ENCODE results near the gene AMZ1. TPM values are rescaled to one million over a fixed set of nuclear protein-coding genes. Genes with fewer than 3 reads are reported as not detected.
"Not testable (repeated sequence)": the region's sequence is repeated elsewhere in the genome, so short reads cannot be mapped to it uniquely, and the experiment has no call there.

AMZ1 gene
- total RNA-seq, 4 donors from 2014 or later: 0.19 to 1.1 TPM; not detected in 2

DNA sequence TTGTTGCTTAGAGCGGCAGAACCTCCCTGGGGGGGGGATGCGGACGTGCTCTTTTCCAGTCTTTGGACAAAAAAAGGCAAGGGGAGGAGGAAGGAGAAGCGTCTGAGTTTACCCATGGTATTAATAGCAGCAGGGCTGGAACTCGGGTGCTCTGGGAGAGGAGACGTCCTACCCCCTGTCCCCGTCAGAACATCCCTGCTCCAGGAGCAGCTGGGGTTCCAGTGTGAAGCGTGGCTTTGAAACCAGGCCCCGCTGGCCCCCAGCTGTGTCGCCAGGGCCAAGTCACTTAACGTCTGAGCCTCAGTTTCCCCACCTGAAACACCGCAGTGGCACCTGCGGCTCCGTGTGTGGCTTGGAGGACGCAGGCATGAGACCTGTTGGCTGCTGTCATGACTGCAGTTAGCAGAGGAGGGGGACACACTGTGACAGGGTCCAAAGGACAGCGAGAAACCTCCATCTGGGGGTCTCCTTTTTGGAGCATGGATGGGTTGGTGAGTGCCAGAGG lies 1.4 kb downstream of the AMZ1 start:
- TF ChIP-seq, protein P1, sequence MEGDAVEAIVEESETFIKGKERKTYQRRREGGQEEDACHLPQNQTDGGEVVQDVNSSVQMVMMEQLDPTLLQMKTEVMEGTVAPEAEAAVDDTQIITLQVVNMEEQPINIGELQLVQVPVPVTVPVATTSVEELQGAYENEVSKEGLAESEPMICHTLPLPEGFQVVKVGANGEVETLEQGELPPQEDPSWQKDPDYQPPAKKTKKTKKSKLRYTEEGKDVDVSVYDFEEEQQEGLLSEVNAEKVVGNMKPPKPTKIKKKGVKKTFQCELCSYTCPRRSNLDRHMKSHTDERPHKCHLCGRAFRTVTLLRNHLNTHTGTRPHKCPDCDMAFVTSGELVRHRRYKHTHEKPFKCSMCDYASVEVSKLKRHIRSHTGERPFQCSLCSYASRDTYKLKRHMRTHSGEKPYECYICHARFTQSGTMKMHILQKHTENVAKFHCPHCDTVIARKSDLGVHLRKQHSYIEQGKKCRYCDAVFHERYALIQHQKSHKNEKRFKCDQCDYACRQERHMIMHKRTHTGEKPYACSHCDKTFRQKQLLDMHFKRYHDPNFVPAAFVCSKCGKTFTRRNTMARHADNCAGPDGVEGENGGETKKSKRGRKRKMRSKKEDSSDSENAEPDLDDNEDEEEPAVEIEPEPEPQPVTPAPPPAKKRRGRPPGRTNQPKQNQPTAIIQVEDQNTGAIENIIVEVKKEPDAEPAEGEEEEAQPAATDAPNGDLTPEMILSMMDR (IDR thresholded peaks at IDR 0.05): no peak
- ATAC-seq (ENCODE audit: low FRiP score): no peak
- DNase-seq (ENCODE audit: low spot score): no peak

DNA sequence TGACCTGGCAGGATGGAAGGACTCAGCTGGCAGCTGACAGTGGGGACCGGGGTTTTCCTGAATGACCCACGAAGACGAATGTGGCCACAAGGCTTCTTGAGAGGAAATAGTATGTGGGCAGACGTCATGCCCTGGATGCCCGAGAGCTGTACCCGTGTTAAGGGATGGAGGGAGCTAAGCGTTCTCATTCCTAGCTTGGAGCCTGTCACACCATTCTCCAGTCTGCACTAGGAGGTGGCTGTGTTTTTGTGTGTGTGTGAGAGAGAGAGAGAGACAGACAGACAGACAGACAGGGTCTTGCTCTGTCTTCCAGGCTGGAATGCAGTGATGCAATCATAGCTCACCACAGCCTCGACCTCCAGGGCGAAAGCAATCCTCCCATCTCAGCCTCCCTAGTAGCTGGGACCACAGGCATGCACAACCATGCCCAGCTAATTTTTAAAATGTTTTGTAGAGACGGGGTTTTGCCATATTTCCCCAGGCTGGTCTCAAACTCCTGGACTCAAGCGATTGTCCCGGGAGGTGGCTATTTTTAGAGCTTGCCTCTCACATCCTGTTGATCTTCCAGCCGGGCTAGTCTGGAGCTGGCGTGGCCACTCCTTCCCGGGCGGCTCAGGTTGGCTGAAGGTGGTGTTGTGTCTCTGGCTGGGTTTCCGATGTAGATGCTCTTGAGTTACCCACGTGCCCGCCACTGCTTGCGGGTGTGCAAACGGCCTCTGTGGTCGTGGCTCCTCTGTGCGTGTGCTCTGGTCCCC lies 2.1 kb downstream of the AMZ1 start:
- no peak for ATAC-seq (ENCODE audit: low FRiP score)
- no peak for DNase-seq (ENCODE audit: low spot score)
- TF ChIP-seq, protein P1 (IDR thresholded peaks at IDR 0.05): no peak

DNA sequence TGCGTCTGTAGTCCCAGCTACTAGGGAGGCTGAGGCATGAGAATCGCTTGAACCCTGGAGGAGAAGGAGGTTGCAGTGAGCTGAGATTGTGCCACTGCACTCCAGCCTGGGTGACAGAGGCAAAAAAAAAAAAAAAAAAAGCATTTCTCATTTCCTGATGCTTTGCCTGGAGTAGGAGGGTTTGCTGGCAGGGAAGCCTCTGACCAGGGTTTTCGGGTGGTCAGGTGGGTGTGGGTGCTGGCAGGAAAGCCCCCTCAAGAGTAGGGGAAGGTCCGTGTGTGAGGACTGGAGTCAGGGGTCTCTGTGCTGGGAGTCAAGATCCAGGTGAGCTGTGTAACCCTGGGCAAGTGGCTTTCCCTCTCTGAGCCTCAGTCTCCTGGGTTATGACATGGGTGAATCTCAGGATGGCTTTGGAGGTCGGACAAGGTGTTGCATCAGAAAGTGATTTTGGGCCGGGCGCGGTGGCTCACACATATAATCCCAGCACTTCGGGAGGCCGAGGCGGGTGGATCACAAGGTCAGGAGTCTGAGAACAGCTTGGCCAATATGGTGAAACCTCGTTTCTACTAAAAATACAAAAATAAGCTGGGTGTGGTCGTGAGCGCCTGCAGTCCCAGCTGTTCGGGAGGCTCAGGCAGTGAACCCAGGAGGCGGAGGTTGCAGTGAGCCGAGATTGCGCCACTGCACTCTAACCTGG lies 3.2 kb downstream of the AMZ1 start:
- no peak for DNase-seq (ENCODE audit: low spot score)
- TF ChIP-seq, protein P1 (IDR thresholded peaks at IDR 0.05): no peak
- ATAC-seq (ENCODE audit: low FRiP score): no peak

DNA sequence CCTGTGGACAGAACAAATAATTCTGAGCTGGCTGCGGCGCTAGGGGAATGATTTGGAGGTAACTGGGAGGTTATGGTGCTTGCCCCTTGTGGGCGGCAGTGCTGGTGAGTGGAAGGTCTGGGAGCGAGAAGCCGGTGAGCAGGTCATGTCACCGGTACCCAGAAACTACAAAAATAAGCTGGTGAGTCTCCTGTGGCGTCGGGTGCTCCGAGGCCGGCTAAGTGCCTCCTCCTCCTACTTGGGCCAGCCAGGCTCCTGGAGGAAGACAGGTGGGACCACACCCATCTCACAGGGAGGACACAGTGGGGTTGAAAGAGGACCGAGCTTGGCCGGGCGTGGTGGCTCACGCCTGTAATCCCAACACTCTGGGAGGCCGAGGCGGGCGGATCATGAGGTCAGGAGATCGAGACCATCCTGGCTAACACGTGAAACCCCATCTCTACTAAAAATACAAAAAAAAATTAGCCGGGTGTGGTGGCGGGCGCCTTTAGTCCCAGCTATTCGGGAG lies 4.0 kb downstream of the AMZ1 start:
- not testable (repeated sequence) for DNase-seq (ENCODE audit: low spot score)

DNA sequence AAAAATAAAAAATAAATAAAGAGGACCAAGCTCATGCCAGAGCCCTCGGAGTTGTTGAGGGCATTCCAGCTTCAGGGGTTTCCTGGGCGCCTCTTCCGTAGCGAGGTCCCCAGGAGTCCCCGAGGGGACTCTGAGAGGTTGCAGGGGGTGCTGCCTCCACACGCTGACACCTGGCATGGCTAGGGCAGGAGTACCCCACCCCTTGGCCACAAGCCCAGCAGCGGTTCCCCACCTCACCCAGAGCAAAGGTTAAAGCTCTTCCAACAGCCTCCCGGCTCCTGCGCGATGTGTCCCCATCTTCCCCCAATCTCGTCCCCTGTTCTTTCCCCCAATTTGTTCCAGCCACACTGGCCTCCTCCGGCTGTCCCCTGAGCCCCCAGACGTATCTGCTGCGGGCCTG lies 4.5 kb downstream of the AMZ1 start:
- no peak for ATAC-seq (ENCODE audit: low FRiP score)
- TF ChIP-seq, protein P1 (IDR thresholded peaks at IDR 0.05): no peak
- DNase-seq (ENCODE audit: low spot score): no peak

More for the DNA sequence above, 4.0 kb downstream of the AMZ1 start:
- not testable (repeated sequence) for ATAC-seq (ENCODE audit: low FRiP score)

DNA sequence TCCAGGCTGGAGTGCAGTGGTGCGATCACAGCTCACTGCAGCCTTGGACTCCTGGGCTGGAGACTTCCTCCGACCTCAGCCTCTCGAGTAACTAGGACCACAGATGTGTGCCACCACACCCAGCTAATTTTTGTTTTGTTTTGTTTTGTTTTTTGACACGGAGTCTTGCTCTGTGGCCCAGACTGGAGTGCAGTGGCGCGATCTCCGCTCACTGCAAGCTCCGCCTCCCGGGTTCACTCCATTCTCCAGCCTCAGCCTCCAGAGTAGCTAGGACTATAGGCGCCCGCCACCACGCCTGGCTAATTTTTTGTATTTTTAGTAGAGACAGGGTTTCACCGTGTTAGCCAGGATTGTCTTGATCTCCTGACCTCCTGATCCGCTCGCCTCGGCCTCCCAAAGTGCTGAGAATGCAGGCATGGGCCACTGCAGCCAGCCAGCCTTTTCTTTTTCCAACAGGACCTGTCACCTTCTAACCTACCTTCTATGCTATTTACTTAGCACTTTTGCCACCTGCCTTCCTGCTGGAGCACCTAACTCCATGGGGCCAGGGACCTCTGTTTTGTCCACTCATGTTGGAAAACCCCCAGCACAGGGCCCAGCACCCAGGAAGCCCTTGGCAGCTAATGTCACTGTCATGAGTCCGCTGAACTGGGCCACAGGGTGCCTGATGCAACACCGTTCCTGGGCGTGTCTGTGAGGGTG lies 5.6 kb downstream of the AMZ1 start:
- not testable (repeated sequence) for DNase-seq (ENCODE audit: low spot score); ATAC-seq (ENCODE audit: low FRiP score)

DNA sequence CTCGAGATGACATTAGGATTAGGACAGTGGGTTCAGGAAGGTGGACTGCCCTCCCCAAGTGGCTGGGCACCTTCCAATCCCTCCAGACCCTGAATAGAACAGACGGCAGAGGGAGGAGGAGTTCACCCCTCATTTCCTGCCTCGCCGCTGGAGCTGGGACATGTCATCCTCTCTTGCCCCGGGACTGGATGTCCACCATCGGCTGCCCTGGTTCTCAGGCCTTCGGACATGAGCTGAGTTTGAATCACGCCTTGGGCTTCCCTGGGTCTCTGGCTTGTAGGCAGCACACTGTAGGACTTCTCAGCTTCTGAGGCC lies 6.1 kb downstream of the AMZ1 start:
- ATAC-seq (ENCODE audit: low FRiP score); DNase-seq (ENCODE audit: low spot score): not testable (repeated sequence)

DNA sequence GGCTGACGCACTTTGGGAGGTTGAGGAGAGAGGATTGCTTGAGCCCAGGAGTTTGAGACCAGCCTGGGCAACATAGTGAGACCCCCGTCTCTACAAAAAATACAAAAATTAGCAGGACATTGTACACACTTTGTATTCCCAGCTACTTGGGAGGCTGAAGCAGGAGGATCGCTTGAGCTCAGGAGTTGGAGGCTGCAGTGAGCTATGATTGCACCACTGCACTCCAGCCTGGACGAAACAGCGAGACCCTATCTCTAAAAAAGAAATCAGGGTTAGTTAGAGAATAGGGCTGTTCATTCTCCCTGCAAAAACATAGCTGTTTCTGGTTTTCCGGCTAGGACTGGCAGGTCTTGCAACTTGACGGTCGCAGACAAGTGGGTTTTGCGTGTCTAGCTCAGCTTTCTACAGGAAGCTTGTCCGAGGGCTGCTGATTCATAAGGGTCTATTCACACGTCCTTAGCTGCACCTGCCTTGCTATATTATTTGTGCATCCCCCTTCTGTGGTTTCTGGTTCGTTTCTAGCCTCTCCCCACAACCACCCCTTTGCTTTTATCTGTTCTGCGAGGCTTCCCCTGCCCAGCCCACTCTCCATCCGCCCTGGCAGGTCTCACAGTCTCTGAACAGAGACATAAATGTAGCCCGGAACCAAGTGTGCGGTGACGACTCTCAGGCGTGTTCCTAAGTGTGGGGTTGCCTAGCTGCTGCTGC lies 10.7 kb downstream of the AMZ1 start:
- TF ChIP-seq, protein P1 (IDR thresholded peaks at IDR 0.05): no peak
- ATAC-seq (ENCODE audit: low FRiP score) (no peak), DNase-seq (ENCODE audit: low spot score) (no peak)

All from omental fat pad (tissue), 4 donors.